ENCODE measurements around the gene FOXN3. TPM values are rescaled to one million over a fixed set of nuclear protein-coding genes. Genes with fewer than 3 reads are reported as not detected.

FOXN3 gene
- total RNA-seq, 1 experiment from 2014 or later, result 8.8 TPM

DNA sequence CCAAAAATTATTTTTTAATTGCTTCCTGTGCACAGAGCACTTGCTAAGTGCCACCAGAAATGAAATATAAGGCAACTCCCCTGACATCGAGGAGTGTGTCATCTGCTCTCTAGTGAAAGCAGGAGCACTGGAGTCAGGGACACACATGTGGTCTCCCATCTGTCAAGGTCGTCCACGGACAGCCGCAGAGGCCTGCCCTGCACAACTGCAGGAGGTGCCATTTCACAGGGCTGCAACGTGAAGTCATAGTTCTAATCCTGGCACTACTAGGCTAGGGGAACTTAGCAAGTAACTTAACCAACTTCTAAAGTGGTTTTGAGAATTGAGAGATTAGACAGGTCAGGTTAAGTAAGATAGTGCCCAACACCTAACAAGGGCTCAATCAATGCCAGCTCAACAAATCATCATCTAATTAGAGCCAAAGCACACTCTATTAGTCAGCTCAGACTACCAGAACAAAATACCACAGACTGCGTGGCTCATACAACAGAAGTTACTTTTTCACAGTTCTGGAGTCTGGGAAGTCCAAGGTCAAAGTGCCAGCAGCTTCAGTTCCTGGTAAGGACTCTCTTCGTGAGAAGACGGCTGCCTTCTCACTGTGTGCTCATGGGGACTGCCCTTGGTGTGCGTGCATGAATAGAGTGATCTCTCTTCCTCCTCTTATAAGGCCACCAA lies 30.7 kb downstream of the FOXN3 start:
- TF ChIP-seq REST (IDR thresholded peaks at IDR 0.05; ENCODE audit: insufficient read depth in 1 of 2, low read depth in 2 of 2, low read length in 1 of 2) (no peak), SIN3A (IDR thresholded peaks at IDR 0.05; ENCODE audit: borderline replicate concordance, insufficient read depth, low read depth, low read length) (no peak), POLR2AphosphoS5 (IDR thresholded peaks at IDR 0.05; ENCODE audit: low read depth, low read length) (no peak), TCF7L2 (IDR thresholded peaks at IDR 0.05; ENCODE audit: low read depth, low read length) (no peak)
- TF ChIP-seq, protein P1, sequence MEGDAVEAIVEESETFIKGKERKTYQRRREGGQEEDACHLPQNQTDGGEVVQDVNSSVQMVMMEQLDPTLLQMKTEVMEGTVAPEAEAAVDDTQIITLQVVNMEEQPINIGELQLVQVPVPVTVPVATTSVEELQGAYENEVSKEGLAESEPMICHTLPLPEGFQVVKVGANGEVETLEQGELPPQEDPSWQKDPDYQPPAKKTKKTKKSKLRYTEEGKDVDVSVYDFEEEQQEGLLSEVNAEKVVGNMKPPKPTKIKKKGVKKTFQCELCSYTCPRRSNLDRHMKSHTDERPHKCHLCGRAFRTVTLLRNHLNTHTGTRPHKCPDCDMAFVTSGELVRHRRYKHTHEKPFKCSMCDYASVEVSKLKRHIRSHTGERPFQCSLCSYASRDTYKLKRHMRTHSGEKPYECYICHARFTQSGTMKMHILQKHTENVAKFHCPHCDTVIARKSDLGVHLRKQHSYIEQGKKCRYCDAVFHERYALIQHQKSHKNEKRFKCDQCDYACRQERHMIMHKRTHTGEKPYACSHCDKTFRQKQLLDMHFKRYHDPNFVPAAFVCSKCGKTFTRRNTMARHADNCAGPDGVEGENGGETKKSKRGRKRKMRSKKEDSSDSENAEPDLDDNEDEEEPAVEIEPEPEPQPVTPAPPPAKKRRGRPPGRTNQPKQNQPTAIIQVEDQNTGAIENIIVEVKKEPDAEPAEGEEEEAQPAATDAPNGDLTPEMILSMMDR (IDR thresholded peaks at IDR 0.05), result no peak
- Histone ChIP-seq H3K9me3 (ENCODE audit: control insufficient read depth, insufficient read depth, low read depth, low read length) (no peaks in the 10 kb centered on the region), H3K36me3 (ENCODE audit: control insufficient read depth, insufficient read depth, low read length) (no peaks in the 10 kb centered on the region), H3K4me3 (ENCODE audit: low read depth in 2 of 2, low read length in 2 of 2) (no peak overlapping the region), H3K27me3 (ENCODE audit: control insufficient read depth, insufficient read depth, low read length) (no peaks in the 10 kb centered on the region), H3K27ac (ENCODE audit: low read length) (no peak overlapping the region), H3K4me1 (ENCODE audit: control insufficient read depth, insufficient read depth, low read length) (no peaks in the 10 kb centered on the region)
- in situ Hi-C loops (cut with HindIII; ENCODE audit: low pct_unique_long_range_greater_than_20kb, low sequenced_read_pairs), result no loop called here
- ChIA-PET CTCF (no interaction called here), POLR2A (no interaction called here)
- intact Hi-C loops (cut with micrococcal nuclease; ENCODE audit: unreplicated experiment), result no loop called here
- DNase-seq (ENCODE audit: low read depth, low spot score) (no peak), ATAC-seq (no peak)
- no TSS peak for BruUV-seq (replicated peaks)

- BruUV-seq (replicated peaks), result no TSS peak
- no peak overlapping the region for H3K4me3 ChIP-seq (ENCODE audit: low read depth in 2 of 2, low read length in 2 of 2)
- in situ Hi-C loops (cut with HindIII; ENCODE audit: low pct_unique_long_range_greater_than_20kb, low sequenced_read_pairs) (no loop called here), intact Hi-C loops (cut with micrococcal nuclease; ENCODE audit: unreplicated experiment) (no loop called here)
- H3K27me3 ChIP-seq (ENCODE audit: control insufficient read depth, insufficient read depth, low read length), result no peaks in the 10 kb centered on the region
- no peak for DNase-seq (ENCODE audit: low read depth, low spot score)
- no peaks in the 10 kb centered on the region for H3K9me3 ChIP-seq (ENCODE audit: control insufficient read depth, insufficient read depth, low read depth, low read length)
- no peak overlapping the region for H3K27ac ChIP-seq (ENCODE audit: low read length)
- H3K36me3 ChIP-seq (ENCODE audit: control insufficient read depth, insufficient read depth, low read length), result no peaks in the 10 kb centered on the region
- no peak for ATAC-seq
- ChIA-PET POLR2A (no interaction called here), CTCF (no interaction called here)
- H3K4me1 ChIP-seq (ENCODE audit: control insufficient read depth, insufficient read depth, low read length), result no peaks in the 10 kb centered on the region
- TF ChIP-seq REST (IDR thresholded peaks at IDR 0.05; ENCODE audit: insufficient read depth in 1 of 2, low read depth in 2 of 2, low read length in 1 of 2), result no peak
These were observed 32.4 kb downstream of the FOXN3 start for GRCh38 chr14:89384636-89385035.
